ENCODE results near the gene TOP3B. TPM values are rescaled to one million over a fixed set of nuclear protein-coding genes. Genes with fewer than 3 reads are reported as not detected.

Gene TOP3B
- total and polyA plus RNA-seq, 9 of the 15 experiments (the other 6 are each of a cell fraction or from before 2014, with no cell fraction given) = 3.0 to 188 (median 112) TPM

DNA sequence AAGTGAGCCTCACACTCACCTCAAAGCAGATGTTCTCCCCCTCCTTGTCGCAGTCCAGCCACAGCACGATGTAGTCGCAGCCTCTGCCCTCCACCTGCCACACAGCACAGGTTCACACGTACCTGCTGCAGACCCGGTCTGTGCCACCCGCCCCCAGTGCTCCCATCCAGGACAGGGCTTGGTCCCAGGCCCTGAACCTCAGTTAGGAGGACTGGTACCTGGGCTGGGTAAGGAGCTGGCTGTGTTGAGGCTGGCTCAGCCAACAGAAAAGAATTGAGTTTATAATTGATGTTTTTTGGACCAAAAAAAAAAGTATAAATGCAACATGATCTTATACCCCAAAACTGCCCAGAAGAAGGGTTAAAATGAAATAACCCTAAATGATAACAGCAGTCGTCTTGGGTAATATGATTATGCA is 10.7 kb downstream of the TOP3B start (continued):
- TF ChIP-seq, protein P1, sequence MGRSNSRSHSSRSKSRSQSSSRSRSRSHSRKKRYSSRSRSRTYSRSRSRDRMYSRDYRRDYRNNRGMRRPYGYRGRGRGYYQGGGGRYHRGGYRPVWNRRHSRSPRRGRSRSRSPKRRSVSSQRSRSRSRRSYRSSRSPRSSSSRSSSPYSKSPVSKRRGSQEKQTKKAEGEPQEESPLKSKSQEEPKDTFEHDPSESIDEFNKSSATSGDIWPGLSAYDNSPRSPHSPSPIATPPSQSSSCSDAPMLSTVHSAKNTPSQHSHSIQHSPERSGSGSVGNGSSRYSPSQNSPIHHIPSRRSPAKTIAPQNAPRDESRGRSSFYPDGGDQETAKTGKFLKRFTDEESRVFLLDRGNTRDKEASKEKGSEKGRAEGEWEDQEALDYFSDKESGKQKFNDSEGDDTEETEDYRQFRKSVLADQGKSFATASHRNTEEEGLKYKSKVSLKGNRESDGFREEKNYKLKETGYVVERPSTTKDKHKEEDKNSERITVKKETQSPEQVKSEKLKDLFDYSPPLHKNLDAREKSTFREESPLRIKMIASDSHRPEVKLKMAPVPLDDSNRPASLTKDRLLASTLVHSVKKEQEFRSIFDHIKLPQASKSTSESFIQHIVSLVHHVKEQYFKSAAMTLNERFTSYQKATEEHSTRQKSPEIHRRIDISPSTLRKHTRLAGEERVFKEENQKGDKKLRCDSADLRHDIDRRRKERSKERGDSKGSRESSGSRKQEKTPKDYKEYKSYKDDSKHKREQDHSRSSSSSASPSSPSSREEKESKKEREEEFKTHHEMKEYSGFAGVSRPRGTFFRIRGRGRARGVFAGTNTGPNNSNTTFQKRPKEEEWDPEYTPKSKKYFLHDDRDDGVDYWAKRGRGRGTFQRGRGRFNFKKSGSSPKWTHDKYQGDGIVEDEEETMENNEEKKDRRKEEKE (IDR thresholded peaks at IDR 0.05; ENCODE audit: borderline replicate concordance in 1 of 2, control insufficient read depth in 1 of 2, low read depth in 2 of 2, low read length in 1 of 2) = no peak
- no peak for TF ChIP-seq CREB1 (IDR thresholded peaks at IDR 0.05)
- no peak for TF ChIP-seq CREB1 (CRISPR knock-in tag; IDR thresholded peaks at IDR 0.05)
- TF ChIP-seq, protein P2, sequence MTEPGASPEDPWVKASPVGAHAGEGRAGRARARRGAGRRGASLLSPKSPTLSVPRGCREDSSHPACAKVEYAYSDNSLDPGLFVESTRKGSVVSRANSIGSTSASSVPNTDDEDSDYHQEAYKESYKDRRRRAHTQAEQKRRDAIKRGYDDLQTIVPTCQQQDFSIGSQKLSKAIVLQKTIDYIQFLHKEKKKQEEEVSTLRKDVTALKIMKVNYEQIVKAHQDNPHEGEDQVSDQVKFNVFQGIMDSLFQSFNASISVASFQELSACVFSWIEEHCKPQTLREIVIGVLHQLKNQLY (CRISPR knock-in tag; conservative IDR thresholded peaks at IDR 0.05) = peak in 1 of 2 experiments; percentile 87; a peak in 3 of 4 replicates
- no peak for TF ChIP-seq RBM14 (IDR thresholded peaks at IDR 0.05; ENCODE audit: borderline replicate concordance, insufficient read depth, low read depth, low read length)
- TF ChIP-seq, protein P3, sequence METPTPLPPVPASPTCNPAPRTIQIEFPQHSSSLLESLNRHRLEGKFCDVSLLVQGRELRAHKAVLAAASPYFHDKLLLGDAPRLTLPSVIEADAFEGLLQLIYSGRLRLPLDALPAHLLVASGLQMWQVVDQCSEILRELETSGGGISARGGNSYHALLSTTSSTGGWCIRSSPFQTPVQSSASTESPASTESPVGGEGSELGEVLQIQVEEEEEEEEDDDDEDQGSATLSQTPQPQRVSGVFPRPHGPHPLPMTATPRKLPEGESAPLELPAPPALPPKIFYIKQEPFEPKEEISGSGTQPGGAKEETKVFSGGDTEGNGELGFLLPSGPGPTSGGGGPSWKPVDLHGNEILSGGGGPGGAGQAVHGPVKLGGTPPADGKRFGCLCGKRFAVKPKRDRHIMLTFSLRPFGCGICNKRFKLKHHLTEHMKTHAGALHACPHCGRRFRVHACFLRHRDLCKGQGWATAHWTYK (CRISPR knock-in tag; IDR thresholded peaks at IDR 0.05) = no peak
- TF ChIP-seq, protein P4, sequence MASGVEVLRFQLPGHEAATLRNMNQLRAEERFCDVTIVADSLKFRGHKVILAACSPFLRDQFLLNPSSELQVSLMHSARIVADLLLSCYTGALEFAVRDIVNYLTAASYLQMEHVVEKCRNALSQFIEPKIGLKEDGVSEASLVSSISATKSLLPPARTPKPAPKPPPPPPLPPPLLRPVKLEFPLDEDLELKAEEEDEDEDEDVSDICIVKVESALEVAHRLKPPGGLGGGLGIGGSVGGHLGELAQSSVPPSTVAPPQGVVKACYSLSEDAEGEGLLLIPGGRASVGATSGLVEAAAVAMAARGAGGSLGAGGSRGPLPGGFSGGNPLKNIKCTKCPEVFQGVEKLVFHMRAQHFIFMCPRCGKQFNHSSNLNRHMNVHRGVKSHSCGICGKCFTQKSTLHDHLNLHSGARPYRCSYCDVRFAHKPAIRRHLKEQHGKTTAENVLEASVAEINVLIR (CRISPR knock-in tag; IDR thresholded peaks at IDR 0.05) = 0 out of 2 replicates have a peak, but pooled peaks have one; percentile 4
- TF ChIP-seq KDM2B (CRISPR knock-in tag; IDR thresholded peaks at IDR 0.05) = no peak
- TF ChIP-seq, protein P5, sequence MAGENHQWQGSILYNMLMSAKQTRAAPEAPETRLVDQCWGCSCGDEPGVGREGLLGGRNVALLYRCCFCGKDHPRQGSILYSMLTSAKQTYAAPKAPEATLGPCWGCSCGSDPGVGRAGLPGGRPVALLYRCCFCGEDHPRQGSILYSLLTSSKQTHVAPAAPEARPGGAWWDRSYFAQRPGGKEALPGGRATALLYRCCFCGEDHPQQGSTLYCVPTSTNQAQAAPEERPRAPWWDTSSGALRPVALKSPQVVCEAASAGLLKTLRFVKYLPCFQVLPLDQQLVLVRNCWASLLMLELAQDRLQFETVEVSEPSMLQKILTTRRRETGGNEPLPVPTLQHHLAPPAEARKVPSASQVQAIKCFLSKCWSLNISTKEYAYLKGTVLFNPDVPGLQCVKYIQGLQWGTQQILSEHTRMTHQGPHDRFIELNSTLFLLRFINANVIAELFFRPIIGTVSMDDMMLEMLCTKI (IDR thresholded peaks at IDR 0.05; ENCODE audit: partially characterized antibody) = no peak
- 0 out of 2 replicates have a peak, but pooled peaks have one; percentile 71 for TF ChIP-seq ZNF57 (CRISPR knock-in tag; IDR thresholded peaks at IDR 0.05)
- TF ChIP-seq, protein P6, sequence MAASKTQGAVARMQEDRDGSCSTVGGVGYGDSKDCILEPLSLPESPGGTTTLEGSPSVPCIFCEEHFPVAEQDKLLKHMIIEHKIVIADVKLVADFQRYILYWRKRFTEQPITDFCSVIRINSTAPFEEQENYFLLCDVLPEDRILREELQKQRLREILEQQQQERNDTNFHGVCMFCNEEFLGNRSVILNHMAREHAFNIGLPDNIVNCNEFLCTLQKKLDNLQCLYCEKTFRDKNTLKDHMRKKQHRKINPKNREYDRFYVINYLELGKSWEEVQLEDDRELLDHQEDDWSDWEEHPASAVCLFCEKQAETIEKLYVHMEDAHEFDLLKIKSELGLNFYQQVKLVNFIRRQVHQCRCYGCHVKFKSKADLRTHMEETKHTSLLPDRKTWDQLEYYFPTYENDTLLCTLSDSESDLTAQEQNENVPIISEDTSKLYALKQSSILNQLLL (CRISPR knock-in tag; IDR thresholded peaks at IDR 0.05; ENCODE audit: borderline replicate concordance) = 0 out of 2 replicates have a peak, but pooled peaks have one; percentile 34
- 0 out of 2 replicates have a peak, but pooled peaks have one; percentile 47 for TF ChIP-seq IFI16 (CRISPR knock-in tag; IDR thresholded peaks at IDR 0.05)
- no peak for TF ChIP-seq POLR2B (IDR thresholded peaks at IDR 0.05; ENCODE audit: low read depth, partially characterized antibody)
- TF ChIP-seq GTF2A2 (tag; IDR thresholded peaks at IDR 0.05) = 0 out of 2 replicates have a peak, but pooled peaks have one; percentile 17
- TF ChIP-seq, protein P7, sequence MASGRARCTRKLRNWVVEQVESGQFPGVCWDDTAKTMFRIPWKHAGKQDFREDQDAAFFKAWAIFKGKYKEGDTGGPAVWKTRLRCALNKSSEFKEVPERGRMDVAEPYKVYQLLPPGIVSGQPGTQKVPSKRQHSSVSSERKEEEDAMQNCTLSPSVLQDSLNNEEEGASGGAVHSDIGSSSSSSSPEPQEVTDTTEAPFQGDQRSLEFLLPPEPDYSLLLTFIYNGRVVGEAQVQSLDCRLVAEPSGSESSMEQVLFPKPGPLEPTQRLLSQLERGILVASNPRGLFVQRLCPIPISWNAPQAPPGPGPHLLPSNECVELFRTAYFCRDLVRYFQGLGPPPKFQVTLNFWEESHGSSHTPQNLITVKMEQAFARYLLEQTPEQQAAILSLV (tag; IDR thresholded peaks at IDR 0.05) = no peak
- TF ChIP-seq, protein P8, sequence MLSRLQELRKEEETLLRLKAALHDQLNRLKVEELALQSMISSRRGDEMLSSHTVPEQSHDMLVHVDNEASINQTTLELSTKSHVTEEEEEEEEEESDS (CRISPR knock-in tag; IDR thresholded peaks at IDR 0.05) = peak; percentile 59; the same call in 1 of the 2 replicates
